ENCODE data around the gene CCDC85C. TPM values are rescaled to one million over a fixed set of nuclear protein-coding genes. Genes with fewer than 3 reads are reported as not detected.

Gene CCDC85C
- total and polyA plus RNA-seq, 2 of the 8 experiments (the other 6 are each of a cell fraction or from before 2014, with no cell fraction given), result 16.8 to 35.8 TPM

- Histone ChIP-seq H3K9ac (replicated peaks in 1 of 4; ENCODE audit: extremely low read depth in 1 of 4, low read depth in 3 of 4, low read length in 3 of 4) (no peak overlapping the region), H3K4me3 (ENCODE audit: extremely low read depth in 1 of 4, insufficient read depth in 2 of 4, low read depth in 3 of 4, low read length in 4 of 4) (no peak overlapping the region), H3K18ac (ENCODE audit: extremely low read depth, low read length) (0 out of 2 replicates have a peak overlapping the region, but pooled peaks have one; percentile 13), H2BK5ac (ENCODE audit: low read depth, low read length) (no peak overlapping the region), H2BK120ac (replicated peaks; ENCODE audit: low read depth, low read length) (no peak overlapping the region), H3K27ac (ENCODE audit: low read depth, low read length) (no peak overlapping the region), H4K8ac (ENCODE audit: extremely low read depth, insufficient read depth, low read length) (no peak overlapping the region; the same call in 1 of the 2 replicates), H3K14ac (ENCODE audit: insufficient read length) (no peak overlapping the region), H3K4ac (replicated peaks; ENCODE audit: insufficient read length, low read depth, low read length) (peak overlapping the region; percentile 81), H3K27me3 (replicated peaks in 1 of 4; ENCODE audit: control insufficient read depth in 3 of 4, extremely low read depth in 1 of 4, insufficient read depth in 3 of 4, low read length in 3 of 4) (no peaks in the 10 kb centered on the region), H3K4me2 (ENCODE audit: insufficient read depth in 1 of 2, low read depth in 2 of 2, low read length in 2 of 2) (no peak overlapping the region), H2BK15ac (ENCODE audit: low read length) (peak overlapping the region; percentile 74; the same call in 1 of the 2 replicates), H3K23me2 (ENCODE audit: low read depth, low read length) (0 out of 2 replicates have a peak, but pooled peaks cover 2% of the 10 kb centered on the region), H3K79me2 (ENCODE audit: control insufficient read depth in 1 of 2, insufficient read depth in 2 of 2, low read length in 2 of 2) (peaks cover 0 to 73% of the 10 kb centered on the region in 2 experiments; a peak in 3 of 4 replicates), H2AK5ac (ENCODE audit: low read depth, low read length) (peak overlapping the region; percentile 20; the same call in 1 of the 2 replicates), H4K20me1 (replicated peaks in 1 of 2; ENCODE audit: control insufficient read depth in 1 of 2, insufficient read depth in 2 of 2, low read length in 2 of 2) (peaks cover 10 to 36% of the 10 kb centered on the region in 2 experiments), H2BK12ac (ENCODE audit: low read depth, low read length) (0 out of 2 replicates have a peak overlapping the region, but pooled peaks have one; percentile 33), H3K9me3 (ENCODE audit: insufficient read depth in 2 of 2, low read depth in 1 of 2, low read length in 1 of 2) (no peaks in the 10 kb centered on the region), H4K5ac (ENCODE audit: insufficient read length, low read depth, low read length) (no peak overlapping the region), H3K36me3 (ENCODE audit: control insufficient read depth in 2 of 4, insufficient read depth in 4 of 4, low read length in 3 of 4) (no peaks in the 10 kb centered on the region), H4K91ac (replicated peaks; ENCODE audit: insufficient read length, low read length) (no peak overlapping the region), H3K23ac (ENCODE audit: insufficient read length) (no peak overlapping the region), H3K56ac (replicated peaks; ENCODE audit: insufficient read length, low read depth, low read length) (no peak overlapping the region), H3K79me1 (ENCODE audit: low read depth, low read length) (peaks cover 35% of the 10 kb centered on the region), H3K4me1 (replicated peaks in 1 of 4; ENCODE audit: control insufficient read depth in 3 of 4, insufficient read depth in 4 of 4, low read length in 3 of 4) (peaks cover 6 to 65% (median 43%) of the 10 kb centered on the region in 4 experiments), H2BK20ac (ENCODE audit: low read length) (peak overlapping the region; percentile 5; the same call in 1 of the 2 replicates), H2AFZ (ENCODE audit: low read length) (no peak overlapping the region)
- no peak for FAIRE-seq
- CTCF ChIA-PET (ENCODE audit: partially characterized antibody), result interaction anchor here (0.5 to 2.7 kb wide), 15 partner anchors 11 to 115 kb away, joined by 3 to 18 read pairs (median 3); no protein-coding TSS in a partner anchor
- POLR2A ChIA-PET (ENCODE audit: partially characterized antibody), result interaction anchor here (0.8 to 1.3 kb wide), 4 partner anchors 15 to 42 kb away, joined by 3 to 4 read pairs (median 3); no protein-coding TSS in a partner anchor
- TF ChIP-seq BACH1 (IDR thresholded peaks at IDR 0.05; ENCODE audit: low read length) (no peak), TAF7 (optimal IDR thresholded peaks at IDR 0.05; ENCODE audit: borderline replicate concordance, low read depth, low read length) (no peak), EP300 (IDR thresholded peaks at IDR 0.05; ENCODE audit: borderline replicate concordance in 1 of 2, low read depth in 2 of 2, low read length in 2 of 2) (no peak)
- 86% methylated on average over 11 of the region's 11 CpGs; no CpG with 5 or more reads in 1 of the 2 experiments for WGBS, 2 experiments (ENCODE audit: extremely low coverage in 1 of 2, insufficient coverage in 1 of 2, insufficient read length in 1 of 2, insufficient replicate concordance in 2 of 2, low coverage in 1 of 2, low lambda C conversion rate in 2 of 2, missing lambda C conversion rate in 1 of 2)
- DNase-seq (ENCODE audit: low read depth in 1 of 2, low spot score in 2 of 2), result no peak
Observed at GRCh38 chr14:99564256-99564925, 39.6 kb downstream of the CCDC85C start.

Data from H1 (cell line).